ENCODE data around the gene APOH. TPM values are rescaled to one million over a fixed set of nuclear protein-coding genes. Genes with fewer than 3 reads are reported as not detected.

Gene APOH
- total RNA-seq, 1 experiment from 2014 or later: 1.4 TPM

GRCh38 chr17:66240013-66240412, 10.8 kb upstream of the APOH start:
- peaks cover 5% of the 10 kb centered on the region for H3K4me1 ChIP-seq (ENCODE audit: insufficient read depth, low read length, poor library complexity, severe bottlenecking)
- ChIA-PET CTCF (no interaction called here), POLR2A (ENCODE audit: low non-redundant PET) (no interaction called here)
- BruUV-seq (replicated peaks): no TSS peak
- no peak overlapping the region for H3K4me3 ChIP-seq (ENCODE audit: low read depth, low read length, poor library complexity, severe bottlenecking)
- TF ChIP-seq CTCF (conservative IDR thresholded peaks at IDR 0.05; ENCODE audit: low read depth, low read length) (no peak), EZH2 (IDR thresholded peaks at IDR 0.05; ENCODE audit: borderline replicate concordance, low read depth, low read length, poor library complexity, severe bottlenecking) (no peak)
- no peaks in the 10 kb centered on the region for H3K36me3 ChIP-seq (ENCODE audit: insufficient read depth, low read length, poor library complexity, severe bottlenecking)
- intact Hi-C loops (cut with micrococcal nuclease; ENCODE audit: unreplicated experiment): no loop called here
- no peak for DNase-seq (ENCODE audit: low spot score)
- H3K9me3 ChIP-seq (ENCODE audit: low read depth, low read length, poor library complexity, severe bottlenecking): no peaks in the 10 kb centered on the region
- no peaks in the 10 kb centered on the region for H3K27me3 ChIP-seq (replicated peaks; ENCODE audit: insufficient read depth, low read depth, low read length, poor library complexity)
- no peak overlapping the region for H3K27ac ChIP-seq (ENCODE audit: low read depth, low read length, poor library complexity, severe bottlenecking)

- H3K9me3 ChIP-seq (ENCODE audit: low read depth, low read length, poor library complexity, severe bottlenecking): no peaks in the 10 kb centered on the region
- no peak overlapping the region for H3K27ac ChIP-seq (ENCODE audit: low read depth, low read length, poor library complexity, severe bottlenecking)
- peaks cover 8% of the 10 kb centered on the region for H3K4me1 ChIP-seq (ENCODE audit: insufficient read depth, low read length, poor library complexity, severe bottlenecking)
- no peaks in the 10 kb centered on the region for H3K27me3 ChIP-seq (replicated peaks; ENCODE audit: insufficient read depth, low read depth, low read length, poor library complexity)
- TF ChIP-seq CTCF (conservative IDR thresholded peaks at IDR 0.05; ENCODE audit: low read depth, low read length): no peak
- no peak for TF ChIP-seq EZH2 (IDR thresholded peaks at IDR 0.05; ENCODE audit: borderline replicate concordance, low read depth, low read length, poor library complexity, severe bottlenecking)
- intact Hi-C loops (cut with micrococcal nuclease; ENCODE audit: unreplicated experiment): no loop called here
- no TSS peak for BruUV-seq (replicated peaks)
- ChIA-PET POLR2A (ENCODE audit: low non-redundant PET) (no interaction called here), CTCF (no interaction called here)
- no peaks in the 10 kb centered on the region for H3K36me3 ChIP-seq (ENCODE audit: insufficient read depth, low read length, poor library complexity, severe bottlenecking)
- H3K4me3 ChIP-seq (ENCODE audit: low read depth, low read length, poor library complexity, severe bottlenecking): no peak overlapping the region
- DNase-seq (ENCODE audit: low spot score): no peak
Observed at GRCh38 chr17:66235377-66235994, 6.3 kb upstream of the APOH start.

- TF ChIP-seq EZH2 (IDR thresholded peaks at IDR 0.05; ENCODE audit: borderline replicate concordance, low read depth, low read length, poor library complexity, severe bottlenecking): no peak
- TF ChIP-seq CTCF (conservative IDR thresholded peaks at IDR 0.05; ENCODE audit: low read depth, low read length): no peak
- H3K27ac ChIP-seq (ENCODE audit: low read depth, low read length, poor library complexity, severe bottlenecking): no peak overlapping the region
- H3K9me3 ChIP-seq (ENCODE audit: low read depth, low read length, poor library complexity, severe bottlenecking): no peaks in the 10 kb centered on the region
- intact Hi-C loops (cut with micrococcal nuclease; ENCODE audit: unreplicated experiment): no loop called here
- no peaks in the 10 kb centered on the region for H3K27me3 ChIP-seq (replicated peaks; ENCODE audit: insufficient read depth, low read depth, low read length, poor library complexity)
- no peak for DNase-seq (ENCODE audit: low spot score)
- peaks cover 7% of the 10 kb centered on the region for H3K4me1 ChIP-seq (ENCODE audit: insufficient read depth, low read length, poor library complexity, severe bottlenecking)
- no peaks in the 10 kb centered on the region for H3K36me3 ChIP-seq (ENCODE audit: insufficient read depth, low read length, poor library complexity, severe bottlenecking)
- ChIA-PET POLR2A (ENCODE audit: low non-redundant PET) (no interaction called here), CTCF (no interaction called here)
- H3K4me3 ChIP-seq (ENCODE audit: low read depth, low read length, poor library complexity, severe bottlenecking): no peak overlapping the region
- BruUV-seq (replicated peaks): no TSS peak
Observed at GRCh38 chr17:66234611-66235010, 5.4 kb upstream of the APOH start.
